Bone marrow (tissue), 2 donors: Measurements from ENCODE around the gene SGK1.

Source experiments
- DNase-seq, 2 donors: peaks; one replicate each; lab custom pipeline; 2025; lab: John Stamatoyannopoulos, UW

Gene SGK1

DNA sequence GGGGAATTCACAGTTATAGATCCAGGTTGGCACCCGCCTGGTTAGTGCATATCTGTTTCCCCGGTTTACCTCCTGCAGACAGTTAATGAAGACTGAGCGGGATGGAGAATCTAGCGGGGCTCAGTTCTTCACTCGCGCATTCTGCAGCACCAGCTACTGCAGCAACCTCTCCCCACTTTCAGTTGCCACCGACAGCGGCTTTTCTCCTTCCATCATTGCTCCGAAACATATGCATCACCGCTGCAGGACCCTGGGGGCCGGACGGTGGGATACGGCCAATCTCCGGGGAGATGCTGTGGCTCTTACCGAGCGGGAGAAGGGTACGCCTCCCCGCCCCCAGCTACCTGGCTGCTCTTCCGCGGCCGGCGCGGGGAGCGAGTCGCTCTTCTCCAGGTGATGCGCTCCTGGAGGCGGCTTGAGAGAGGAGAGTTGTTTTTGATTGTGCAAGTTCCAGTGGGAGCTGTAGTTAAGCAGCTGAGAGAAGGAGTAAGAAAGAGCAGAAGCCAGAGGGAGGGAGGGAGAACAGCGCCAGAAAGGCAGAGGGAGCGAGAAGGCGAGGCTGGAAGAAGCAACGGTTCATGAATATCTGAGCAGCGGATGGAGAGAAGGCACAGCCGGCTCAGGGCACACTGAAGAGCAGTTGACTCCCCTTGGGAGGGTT lies at the start of gene SGK1:
TSS of gene SGK1 (minus strand) at position 642 of the 661 bp plus-strand sequence. CDS start 652 bp downstream, outside the sequence.
- DNase-seq, result no peak

DNA sequence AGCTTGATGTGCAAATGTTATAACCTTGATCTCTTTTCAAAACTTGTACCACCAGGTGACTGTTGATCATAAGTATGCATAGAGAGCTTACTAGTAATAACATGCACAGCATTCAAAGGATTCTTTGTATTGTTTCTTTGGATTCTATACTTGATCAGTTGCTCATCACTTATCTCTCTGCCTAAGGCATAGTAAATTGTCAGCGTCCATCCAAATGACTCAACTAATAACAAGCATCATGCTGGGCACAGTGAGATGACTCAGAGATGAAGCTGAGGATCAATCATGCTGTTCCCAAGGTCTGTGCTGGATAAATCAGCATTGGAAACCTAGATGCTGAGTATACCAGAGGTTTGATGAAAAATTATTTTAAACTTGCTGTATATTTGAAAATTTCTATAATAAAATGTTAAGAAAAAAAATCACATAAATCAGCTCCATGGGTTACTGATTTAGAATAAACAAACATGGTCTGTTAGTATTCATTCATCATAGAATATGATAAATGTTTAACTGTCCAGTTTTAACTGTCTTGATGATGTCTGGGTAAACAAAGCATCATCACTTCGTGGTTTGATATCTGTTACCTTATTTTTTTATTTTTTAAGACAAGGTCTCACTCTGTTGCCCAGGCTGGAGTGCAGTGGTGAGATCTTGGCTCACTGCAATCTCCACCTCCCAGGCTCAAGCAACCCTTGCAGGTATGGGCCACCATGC lies 45.6 kb upstream of the SGK1 start:
- DNase-seq, result no peak

DNA sequence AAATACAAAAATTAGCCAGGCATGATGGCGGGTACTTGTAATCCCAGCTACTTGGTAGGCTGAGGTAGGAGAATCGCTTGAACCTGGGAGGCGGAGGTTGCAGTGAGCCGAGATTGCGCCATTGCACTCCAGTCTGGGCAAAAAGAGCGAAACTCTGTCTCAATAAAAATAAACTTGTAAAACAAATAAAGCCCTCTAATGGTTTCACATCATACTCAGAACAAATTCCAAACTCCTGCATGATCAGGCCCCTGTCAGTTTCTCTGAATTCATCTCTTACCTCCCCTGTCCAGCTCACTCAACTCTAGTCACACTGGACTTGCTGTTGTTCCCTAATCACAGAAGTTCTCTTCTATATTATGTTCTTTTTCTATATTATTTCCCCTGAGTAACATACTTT lies 43.1 kb upstream of the SGK1 start:
- no peak for DNase-seq

DNA sequence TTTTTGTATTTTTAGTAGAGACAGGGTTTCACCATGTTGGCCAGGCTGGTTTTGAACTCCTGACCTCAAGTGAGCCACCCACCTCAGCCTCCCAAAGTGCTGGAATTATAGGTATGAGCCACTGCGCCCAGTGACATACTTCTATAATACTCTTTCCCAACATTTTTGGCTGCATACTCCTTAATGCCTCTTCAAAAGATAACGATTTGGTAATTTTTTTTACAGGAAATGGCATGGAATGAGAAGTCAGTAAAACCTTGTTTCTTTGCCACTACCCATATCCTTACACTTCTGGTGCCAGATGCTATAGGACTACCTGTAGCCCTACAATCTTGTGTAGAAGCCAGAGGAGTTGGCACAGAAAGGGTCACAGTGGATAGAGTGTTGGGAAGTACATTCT lies 41.4 kb upstream of the SGK1 start:
- no peak for DNase-seq

DNA sequence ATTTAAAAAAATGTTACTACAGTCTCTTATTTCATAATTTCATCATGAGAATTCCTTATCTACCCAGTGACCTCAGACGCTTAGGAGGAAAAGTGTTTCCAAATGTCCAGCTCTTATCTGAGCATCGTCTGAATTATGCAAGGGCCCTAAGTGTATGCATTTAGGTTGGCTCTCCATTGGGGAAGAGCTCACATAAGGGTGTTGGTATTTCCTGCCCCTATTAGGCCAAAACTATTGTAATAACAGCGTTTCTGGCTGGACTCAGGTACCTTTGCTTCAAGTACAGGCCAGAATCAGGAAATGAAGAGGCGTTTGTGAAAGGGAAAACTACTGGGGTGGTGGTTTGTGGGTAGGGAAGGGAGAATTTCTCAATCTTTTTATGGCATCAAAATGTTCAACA lies 40.4 kb upstream of the SGK1 start:
- no peak for DNase-seq

DNA sequence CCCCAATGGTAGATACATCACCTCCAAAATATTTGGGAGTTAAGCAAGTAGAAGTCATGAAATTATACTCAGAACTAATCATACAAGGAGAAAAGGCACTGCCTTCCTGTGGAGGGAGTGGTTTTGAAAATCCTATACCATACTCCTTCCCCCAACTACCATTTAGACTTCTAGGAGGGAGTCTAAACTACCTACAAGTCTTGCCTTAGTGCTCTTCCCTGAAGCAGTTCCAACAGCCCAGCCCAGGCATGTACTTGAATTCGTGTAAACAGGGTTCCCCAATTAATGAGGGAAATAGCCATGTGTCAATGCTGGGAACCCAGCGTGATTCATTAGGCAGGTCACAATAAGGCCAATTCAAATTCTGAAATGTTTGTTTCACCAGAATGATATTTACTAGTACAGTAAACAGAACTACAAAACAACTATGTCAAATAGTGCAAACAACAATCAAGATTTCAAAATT lies 39.1 kb upstream of the SGK1 start:
- no peak for DNase-seq

DNA sequence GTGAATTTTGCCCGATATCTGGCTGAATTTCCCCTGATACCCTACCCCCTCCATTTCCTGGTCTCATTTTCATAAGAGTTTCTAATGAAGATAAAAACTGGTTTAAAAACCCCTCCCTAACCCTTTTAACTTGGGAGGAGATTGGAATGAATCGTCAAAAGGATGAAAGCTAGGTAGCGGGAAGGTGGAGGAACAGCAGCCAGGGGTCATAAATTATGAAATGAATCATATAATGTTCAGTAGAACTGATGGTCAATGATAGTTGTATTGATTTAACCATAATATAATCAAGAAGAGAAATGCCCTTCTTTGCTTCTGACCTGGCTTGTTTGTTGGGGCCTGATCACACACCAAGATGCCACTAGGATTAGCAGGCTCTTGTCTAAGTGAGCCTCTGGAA lies 38.5 kb upstream of the SGK1 start:
- no peak for DNase-seq

DNA sequence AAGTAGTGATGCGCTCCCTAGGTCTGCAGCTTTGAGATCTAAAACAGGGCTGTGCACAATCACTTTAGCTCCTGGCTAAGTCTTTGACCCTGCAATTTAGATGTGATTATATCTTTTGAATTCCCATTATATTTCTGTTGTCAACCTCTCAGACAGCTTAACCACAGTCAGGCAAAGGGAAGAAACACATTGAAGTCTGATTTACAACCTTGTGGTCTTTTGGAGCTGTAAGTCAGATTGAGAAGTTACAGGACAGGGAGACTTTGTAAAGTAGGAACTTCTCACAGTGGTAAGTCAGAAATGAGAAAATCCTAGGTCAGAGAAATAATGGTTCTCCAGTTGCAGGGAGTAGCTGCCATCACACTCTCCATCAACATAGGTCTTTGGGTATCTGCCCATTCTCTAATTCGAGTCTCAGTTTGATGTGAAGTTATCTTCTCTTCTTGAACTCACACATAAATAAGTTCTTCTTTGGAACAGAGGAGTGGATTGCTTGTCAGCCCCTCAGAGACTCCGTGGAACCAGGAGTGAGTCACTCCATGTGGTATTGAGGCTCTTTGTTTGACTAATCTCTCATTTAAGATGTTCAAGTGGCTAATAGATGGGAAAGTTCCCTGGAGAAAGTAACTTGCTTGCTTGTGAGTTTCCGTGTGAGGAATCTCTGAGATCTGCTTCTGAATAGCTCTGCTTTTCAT lies 35.0 kb upstream of the SGK1 start:
- peak in 1 of 2 donors; percentile 24 for DNase-seq

DNA sequence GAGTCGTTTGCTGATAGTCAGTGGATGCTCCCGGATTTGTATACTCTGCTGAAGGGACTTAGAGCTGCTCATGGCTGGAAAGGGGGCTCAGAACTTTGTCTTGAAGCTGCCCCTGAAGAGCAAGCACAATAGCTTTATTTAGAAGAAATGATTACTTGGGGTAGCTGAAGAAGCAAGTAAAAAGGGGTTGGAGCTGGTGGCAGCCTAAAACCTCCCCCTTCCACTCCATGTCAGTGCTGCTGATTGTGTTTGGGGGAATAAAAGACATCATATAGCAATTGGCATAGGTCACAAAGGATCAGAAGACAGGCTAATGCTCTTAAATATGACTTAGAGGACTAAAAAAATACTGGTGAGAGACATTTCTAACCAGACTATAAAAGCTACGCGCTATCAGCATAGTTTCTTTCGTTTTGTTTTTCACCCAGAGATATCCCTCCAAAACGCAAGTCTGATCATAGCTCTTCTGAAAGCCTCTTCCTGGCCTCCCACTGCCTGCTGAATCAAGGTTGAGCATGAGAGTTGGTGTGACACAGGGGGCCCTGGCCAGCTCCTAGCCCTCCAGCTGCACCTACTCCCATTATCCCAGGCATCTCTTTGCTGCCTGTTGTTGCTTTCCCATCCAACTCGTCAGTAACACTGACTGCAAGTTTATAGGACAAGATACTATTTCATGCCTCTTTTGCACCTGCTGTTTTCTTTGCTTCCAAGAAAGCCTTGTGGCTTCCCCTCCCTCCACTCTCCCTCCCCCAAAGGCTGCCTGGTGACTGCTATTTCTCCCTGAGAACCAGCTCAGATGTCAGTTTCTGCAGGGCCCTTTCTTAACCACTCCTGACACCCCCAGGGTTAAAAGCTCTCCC lies 33.9 kb upstream of the SGK1 start:
- peak in 1 of 2 donors; percentile 52 for DNase-seq

DNA sequence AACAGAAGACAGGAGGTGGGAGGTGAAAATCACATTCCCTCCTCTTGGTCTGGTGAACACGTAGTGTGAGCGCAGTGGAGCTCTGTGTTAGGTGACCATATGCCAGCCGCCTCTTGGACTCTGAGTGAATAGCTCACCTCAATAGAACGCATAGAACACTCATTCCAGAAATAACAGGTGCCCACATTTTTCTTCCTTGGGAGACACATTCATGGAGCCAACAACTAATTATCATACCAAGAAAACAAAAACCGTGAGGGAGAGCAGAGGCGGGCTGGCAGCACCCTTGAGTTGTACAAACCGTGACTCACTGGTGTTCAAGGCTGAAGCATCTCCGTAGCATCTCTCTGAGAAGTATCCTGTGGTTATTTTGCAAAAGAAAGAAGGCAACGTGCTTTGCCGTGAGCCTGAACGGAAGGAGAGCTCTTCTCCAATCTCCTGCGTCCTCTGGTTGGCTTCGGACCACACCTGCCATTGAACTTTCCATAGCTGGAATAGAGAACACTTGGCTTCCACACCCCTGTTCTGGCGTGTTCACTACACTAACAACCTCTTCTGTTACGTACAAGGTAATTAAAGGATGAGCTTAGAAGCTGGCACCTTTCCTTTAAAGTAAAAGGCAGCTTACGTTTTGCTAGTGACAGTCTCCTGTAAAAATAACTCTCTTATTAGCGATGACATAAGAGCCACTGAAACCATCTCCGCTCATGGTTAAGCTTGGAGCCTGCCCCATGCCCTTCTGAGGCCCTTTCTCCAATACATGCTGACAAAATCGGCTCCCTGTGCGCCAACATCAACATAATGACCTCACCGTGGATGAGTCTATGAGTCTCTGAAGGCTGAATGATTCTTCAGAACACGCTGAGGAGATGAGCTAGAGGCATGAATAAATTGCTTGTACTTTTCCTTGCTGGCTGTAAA lies 30.2 kb upstream of the SGK1 start:
- DNase-seq, result no peak

DNA sequence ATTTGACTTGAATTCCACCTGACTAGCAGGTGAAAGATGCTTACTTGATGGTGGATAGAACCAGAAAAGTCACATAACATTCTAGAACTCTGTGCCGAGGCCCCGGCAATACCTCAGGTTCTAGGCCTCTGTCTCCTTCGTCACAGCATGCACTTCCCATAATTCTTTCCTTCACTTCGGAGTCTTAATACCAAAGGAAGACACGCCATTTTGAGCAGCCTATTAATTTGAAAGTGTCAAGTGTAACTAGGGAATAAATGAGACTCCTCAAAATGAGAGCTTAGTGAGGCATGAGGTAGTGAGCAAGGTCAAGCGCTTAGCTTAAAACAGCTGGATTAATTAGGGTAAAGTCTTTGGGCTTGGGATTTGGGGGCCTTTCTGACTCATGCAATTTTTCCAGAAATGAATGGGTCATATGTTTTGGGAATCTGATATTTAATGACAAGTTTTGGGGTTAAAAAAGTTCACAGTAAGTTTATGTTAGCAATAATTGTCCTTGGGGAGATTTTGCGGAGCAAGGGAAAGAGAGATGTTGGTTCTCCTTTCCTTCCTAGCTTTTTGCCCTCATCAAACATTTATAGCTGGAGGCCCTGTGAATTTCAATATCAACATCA lies 29.1 kb upstream of the SGK1 start:
- DNase-seq, result no peak

DNA sequence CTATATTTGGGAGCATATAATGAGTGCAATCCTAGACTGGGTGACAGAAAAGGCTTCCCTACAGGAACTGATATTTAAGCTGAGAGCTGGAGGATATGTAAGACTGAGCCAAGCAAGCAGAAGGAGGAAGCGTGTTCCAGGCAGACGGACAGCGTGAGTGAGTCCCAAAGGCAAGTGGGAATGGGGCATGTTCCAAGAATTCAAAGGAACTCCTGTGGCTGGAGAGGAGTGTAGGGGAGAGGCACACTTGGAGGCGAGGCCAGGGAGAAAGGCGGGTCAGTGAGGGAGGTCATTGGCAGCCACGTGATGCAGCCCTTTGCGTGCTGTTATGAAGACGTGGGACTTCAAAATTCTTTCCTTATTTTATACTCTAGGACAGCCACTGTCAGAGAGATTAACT lies 27.9 kb upstream of the SGK1 start:
- DNase-seq, result no peak

DNA sequence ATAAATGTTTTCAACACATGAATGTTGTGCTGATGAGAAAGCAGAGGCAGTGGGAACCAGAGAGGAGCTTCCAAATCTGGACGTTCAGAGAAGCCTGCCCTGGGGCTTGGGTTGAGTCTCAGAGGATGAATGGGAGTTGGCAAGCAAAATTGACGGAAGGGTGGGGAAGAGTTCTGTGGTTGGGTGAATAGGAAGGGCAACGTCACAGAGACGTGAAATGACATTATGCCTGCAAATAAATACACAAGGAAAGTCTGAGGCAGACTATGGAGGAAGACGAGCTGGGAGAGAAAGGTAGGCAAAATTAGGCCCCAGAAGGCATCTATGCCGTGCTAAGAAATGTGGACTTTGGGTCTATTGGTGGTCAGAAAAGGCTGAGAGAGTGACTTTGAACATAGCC lies 25.2 kb upstream of the SGK1 start:
- DNase-seq, result no peak

DNA sequence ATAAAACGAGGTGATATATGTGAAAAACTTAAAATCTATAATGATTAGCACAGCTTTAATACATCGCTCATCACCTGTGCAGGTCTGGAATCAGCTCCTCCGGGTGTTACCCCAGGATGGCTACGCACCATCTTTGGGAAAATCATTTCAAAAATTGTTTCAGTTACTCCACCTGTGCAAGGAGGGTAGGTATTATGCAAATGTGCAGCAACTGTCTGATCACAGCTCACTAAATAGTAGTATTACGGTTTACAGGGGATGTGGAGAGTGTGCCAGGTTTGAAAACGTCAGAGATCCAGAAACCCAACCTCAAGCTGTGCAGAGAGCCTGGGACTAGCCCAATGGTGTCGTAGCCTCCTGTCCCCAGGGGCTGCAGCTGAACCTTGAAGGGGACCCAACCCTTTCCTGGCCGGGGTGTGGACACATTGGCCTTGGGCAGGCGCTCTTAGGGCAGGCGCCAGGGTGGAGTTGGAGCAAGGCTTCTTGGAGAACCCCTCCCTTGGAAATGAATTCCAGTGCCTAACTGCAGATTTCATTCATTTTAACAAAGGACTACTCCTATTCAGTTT lies 24.2 kb upstream of the SGK1 start:
- DNase-seq, result no peak

DNA sequence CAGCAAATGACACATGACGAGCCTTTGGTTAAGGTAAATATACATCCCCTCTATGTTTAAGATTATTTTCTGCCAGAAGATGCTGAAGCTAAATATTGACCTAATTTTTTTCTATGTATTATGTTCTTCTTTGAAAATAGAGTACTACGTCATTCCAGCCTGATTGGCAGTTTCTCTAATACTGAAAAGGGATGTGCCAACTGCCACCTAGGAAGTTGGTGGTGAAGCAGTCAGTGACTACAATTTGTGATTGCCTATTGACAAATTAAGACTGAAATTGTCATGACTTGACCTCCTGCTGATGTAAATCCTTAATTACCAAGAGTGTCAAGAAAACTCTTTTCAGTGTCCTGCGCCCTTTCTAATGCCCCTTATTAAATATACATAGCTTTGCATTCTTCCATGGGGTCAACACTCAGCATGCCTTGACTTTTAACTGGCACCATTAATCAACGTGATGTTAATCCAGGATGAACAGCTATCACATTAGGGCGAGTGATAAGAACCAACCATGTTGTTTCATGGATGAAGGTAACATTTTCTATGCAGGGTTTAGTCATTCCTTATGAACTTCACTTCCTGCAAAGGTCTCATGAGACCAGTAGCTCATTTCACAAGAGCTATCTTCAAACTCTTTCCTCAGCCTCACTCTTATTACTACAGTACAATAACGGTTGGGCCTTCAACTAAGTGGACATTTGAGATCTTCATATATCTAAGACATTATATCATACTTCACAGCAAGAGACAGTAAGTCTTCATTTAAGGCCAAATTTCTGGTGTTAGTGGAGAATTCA lies 22.5 kb upstream of the SGK1 start:
- DNase-seq, result no peak

DNA sequence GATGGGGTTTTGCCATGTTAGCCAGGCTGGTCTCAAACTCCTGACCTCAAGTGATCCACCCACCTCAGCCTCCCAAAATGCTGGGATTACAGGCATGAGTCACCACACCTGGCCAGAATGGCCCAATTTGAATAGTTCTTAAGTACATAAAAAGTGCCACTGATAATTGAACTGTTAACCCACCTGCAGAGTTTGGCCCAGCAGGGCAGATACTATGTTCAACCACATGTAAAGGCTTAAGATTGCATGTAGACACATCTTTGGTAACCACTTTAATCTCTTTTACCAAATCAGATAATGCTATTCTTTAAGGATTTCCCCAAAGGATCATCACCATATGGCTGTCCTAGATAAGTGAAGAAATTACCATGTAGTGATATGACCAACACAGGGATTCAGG lies 21.3 kb upstream of the SGK1 start:
- no peak for DNase-seq

DNA sequence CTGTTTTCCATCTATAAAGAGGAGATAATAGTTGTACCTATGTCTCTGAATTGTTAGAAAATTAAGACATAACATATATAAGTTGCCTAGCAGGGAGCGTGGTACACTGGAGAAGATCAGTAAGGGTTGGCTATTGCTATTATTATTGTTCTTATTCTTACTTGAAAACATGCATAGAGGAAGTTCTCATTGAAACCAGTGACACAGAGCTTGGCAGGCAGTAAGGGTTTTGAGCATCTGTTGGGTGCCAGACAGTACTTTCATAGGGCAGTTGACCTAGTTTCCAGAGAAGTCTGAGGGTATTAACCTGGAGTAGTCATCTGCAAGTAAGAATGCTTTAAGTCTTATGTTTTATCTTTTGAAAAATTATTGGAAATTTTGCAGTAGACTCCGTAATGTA lies 13.3 kb upstream of the SGK1 start:
- DNase-seq, result no peak

DNA sequence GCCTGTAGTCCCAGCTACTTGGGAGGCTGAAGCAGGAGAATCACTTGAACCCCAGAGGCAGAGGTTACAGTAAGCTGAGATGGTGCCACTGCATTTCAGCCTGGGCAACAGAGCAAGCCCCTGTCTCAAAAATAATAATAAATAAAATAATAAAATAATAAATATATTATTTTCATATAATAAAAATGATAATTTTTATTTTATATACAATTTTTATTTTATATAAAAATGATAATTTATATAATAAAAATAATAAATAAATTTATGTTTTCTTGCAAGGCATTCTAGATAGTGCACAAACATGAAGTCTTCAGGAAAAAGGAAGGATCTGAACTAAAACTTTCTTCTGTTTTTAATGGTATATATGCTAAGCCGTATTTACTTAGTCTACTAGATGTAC lies 12.6 kb upstream of the SGK1 start:
- DNase-seq, result no peak

DNA sequence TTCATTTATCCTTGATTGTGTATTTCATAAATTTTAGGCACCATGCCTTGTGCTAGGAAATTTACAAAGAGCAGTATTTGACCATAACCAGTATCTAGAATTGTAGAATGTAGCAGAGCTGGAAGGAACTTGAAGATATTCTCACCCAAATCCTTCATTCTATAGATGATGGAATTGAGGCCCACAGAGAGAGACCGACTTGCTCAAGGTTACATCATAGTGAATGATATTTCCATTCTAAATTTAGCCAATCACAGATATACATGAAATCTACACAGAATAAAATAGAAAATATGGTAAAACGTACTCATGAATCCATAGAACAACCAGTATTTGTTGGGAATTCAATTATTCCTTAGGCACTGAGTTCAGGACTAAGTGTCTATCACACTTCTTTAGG lies 10.9 kb upstream of the SGK1 start:
- DNase-seq, result no peak

DNA sequence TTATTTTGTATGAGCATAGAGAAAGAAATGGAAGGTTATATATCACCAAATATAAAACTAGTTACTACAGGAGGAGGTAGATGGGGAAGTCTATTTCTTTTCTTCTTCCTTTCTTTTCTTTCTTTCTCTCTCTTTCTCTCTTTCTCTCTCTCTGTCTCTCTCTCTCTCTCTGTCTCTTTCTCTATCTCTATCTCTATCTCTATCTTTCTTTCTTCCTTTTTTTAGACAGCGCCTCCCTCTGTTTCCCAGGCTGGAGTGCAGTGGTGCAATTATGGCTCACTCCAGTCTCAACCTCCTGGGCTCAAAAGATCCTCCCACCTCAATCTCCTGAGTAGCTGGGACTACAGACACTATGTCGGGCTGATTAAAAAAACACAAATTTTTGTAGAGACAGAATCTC lies 10.2 kb upstream of the SGK1 start:
- DNase-seq, result no peak
